MM.1S (cell line): ENCODE data around the gene GALNT9.

Experiments used
- DNase-seq: peaks from one replicate; pipeline ENCODE4 v3.0.0-alpha.2; 2015
- H2AFZ ChIP-seq: fragments of 300-600 bp; sonication (generic); 2 replicates; pipeline ENCODE4 v1.6.0; 2016; ENCODE audit warnings: antibody characterized with exemption, low read length
- H3F3A ChIP-seq: fragments of 300-600 bp; sonication (generic); 2 replicates; pipeline ENCODE4 v1.6.1; 2016; ENCODE audit warnings: mild to moderate bottlenecking, antibody characterized with exemption, low read length, moderate library complexity, mixed read lengths; ENCODE audit not compliant: insufficient read depth
- H3K27ac ChIP-seq: fragments of 300-600 bp; sonication (generic); 2 replicates; pipeline ENCODE4 v1.5.1; 2016; ENCODE audit warnings: mild to moderate bottlenecking, low read length
- H3K27me3 ChIP-seq: fragments of 300-600 bp; sonication (generic); replicated peaks from 2 replicates; pipeline ENCODE4 v1.6.0; 2016; ENCODE audit warnings: low read length; ENCODE audit not compliant: insufficient read depth
- H3K36me3 ChIP-seq: fragments of 300-600 bp; sonication (generic); replicated peaks from 2 replicates; pipeline ENCODE4 v1.6.1; 2016; ENCODE audit warnings: mild to moderate bottlenecking, low read length, mixed read lengths; ENCODE audit not compliant: insufficient read depth
- H3K4me1 ChIP-seq: fragments of 300-600 bp; sonication (generic); 2 replicates; pipeline ENCODE4 v1.6.1; 2016; ENCODE audit warnings: low read length, mixed read lengths
- H3K4me2 ChIP-seq: fragments of 300-600 bp; sonication (generic); 2 replicates; pipeline ENCODE4 v1.6.0; 2016; ENCODE audit warnings: low read depth, low read length
- H3K4me3 ChIP-seq: fragments of 300-600 bp; sonication (generic); 2 replicates; pipeline ENCODE4 v1.5.1; 2016; ENCODE audit warnings: low read length, mixed read lengths
- H3K79me2 ChIP-seq: fragments of 300-600 bp; sonication (generic); 2 replicates; pipeline ENCODE4 v1.6.1; 2016; ENCODE audit warnings: mixed run types, low read length, mixed read lengths
- H3K9ac ChIP-seq: fragments of 300-600 bp; sonication (generic); 2 replicates; pipeline ENCODE4 v1.6.1; 2016; ENCODE audit warnings: low read length, mixed read lengths
- H3K9me2 ChIP-seq: fragments of 300-600 bp; sonication (generic); replicated peaks from 2 replicates; pipeline ENCODE4 v1.6.1; 2016; ENCODE audit warnings: mild to moderate bottlenecking, low read length, mixed read lengths; ENCODE audit not compliant: insufficient read depth
- H3K9me3 ChIP-seq: fragments of 300-600 bp; sonication (generic); replicated peaks from 2 replicates; pipeline ENCODE4 v1.6.1; 2016; ENCODE audit warnings: mild to moderate bottlenecking, low read length, mixed read lengths; ENCODE audit not compliant: insufficient read depth
- H4K20me1 ChIP-seq: fragments of 300-600 bp; sonication (generic); 2 replicates; pipeline ENCODE4 v1.6.1; 2016; ENCODE audit warnings: mild to moderate bottlenecking, low read length, moderate library complexity, mixed read lengths; ENCODE audit not compliant: insufficient read depth
- EZH2 ChIP-seq: fragments of 300-600 bp; sonication (generic); optimal IDR thresholded peaks from 2 replicates; pipeline ENCODE3; 2017; ENCODE audit warnings: low read depth, mild to moderate bottlenecking, antibody characterized with exemption, low read length, mixed read lengths
- EZH2phosphoT487 ChIP-seq: fragments of 300-600 bp; sonication (generic); IDR thresholded peaks from 2 replicates; pipeline ENCODE4 v1.6.1; 2018; ENCODE audit warnings: antibody characterized with exemption, low read length
- TF ChIP-seq, protein P1 (sequence below): fragments of 300-600 bp; sonication (generic); IDR thresholded peaks from 2 replicates; pipeline ENCODE4 v1.5.1; 2016; ENCODE audit warnings: antibody characterized with exemption, low read length, mixed read lengths

GALNT9 gene

GRCh38 chr12:132311201-132311915 lies 18.0 kb downstream of the GALNT9 start:
- TF ChIP-seq EZH2phosphoT487 (no peak), EZH2 (no peak)
- TF ChIP-seq, protein P1, sequence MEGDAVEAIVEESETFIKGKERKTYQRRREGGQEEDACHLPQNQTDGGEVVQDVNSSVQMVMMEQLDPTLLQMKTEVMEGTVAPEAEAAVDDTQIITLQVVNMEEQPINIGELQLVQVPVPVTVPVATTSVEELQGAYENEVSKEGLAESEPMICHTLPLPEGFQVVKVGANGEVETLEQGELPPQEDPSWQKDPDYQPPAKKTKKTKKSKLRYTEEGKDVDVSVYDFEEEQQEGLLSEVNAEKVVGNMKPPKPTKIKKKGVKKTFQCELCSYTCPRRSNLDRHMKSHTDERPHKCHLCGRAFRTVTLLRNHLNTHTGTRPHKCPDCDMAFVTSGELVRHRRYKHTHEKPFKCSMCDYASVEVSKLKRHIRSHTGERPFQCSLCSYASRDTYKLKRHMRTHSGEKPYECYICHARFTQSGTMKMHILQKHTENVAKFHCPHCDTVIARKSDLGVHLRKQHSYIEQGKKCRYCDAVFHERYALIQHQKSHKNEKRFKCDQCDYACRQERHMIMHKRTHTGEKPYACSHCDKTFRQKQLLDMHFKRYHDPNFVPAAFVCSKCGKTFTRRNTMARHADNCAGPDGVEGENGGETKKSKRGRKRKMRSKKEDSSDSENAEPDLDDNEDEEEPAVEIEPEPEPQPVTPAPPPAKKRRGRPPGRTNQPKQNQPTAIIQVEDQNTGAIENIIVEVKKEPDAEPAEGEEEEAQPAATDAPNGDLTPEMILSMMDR: no peak
- Histone ChIP-seq H3K79me2 (no peaks in the 10 kb centered on the region), H3K36me3 (no peaks in the 10 kb centered on the region), H3K27ac (no peak overlapping the region), H3K9me2 (no peaks in the 10 kb centered on the region), H3K9ac (no peak overlapping the region), H3K27me3 (peaks cover 3% of the 10 kb centered on the region; the same call in 1 of the 2 replicates), H3F3A (no peaks in the 10 kb centered on the region), H3K4me2 (no peak overlapping the region), H4K20me1 (no peaks in the 10 kb centered on the region), H2AFZ (no peak overlapping the region), H3K4me1 (no peaks in the 10 kb centered on the region), H3K4me3 (no peak overlapping the region), H3K9me3 (no peaks in the 10 kb centered on the region)
- no peak for DNase-seq

GRCh38 chr12:132310181-132311040 lies 19.0 kb downstream of the GALNT9 start:
- TF ChIP-seq EZH2phosphoT487: no peak
- no peak for TF ChIP-seq EZH2
- TF ChIP-seq, protein P1: no peak
- DNase-seq: no peak
- Histone ChIP-seq H3K4me2 (no peak overlapping the region), H3K4me3 (no peak overlapping the region), H3K9me2 (no peaks in the 10 kb centered on the region), H3K9me3 (no peaks in the 10 kb centered on the region), H3K9ac (no peak overlapping the region), H3K79me2 (no peaks in the 10 kb centered on the region), H3K4me1 (no peaks in the 10 kb centered on the region), H2AFZ (no peak overlapping the region), H3F3A (no peaks in the 10 kb centered on the region), H3K27me3 (peaks cover 3% of the 10 kb centered on the region; the same call in 1 of the 2 replicates), H3K36me3 (no peaks in the 10 kb centered on the region), H3K27ac (no peak overlapping the region), H4K20me1 (no peaks in the 10 kb centered on the region)

DNA sequence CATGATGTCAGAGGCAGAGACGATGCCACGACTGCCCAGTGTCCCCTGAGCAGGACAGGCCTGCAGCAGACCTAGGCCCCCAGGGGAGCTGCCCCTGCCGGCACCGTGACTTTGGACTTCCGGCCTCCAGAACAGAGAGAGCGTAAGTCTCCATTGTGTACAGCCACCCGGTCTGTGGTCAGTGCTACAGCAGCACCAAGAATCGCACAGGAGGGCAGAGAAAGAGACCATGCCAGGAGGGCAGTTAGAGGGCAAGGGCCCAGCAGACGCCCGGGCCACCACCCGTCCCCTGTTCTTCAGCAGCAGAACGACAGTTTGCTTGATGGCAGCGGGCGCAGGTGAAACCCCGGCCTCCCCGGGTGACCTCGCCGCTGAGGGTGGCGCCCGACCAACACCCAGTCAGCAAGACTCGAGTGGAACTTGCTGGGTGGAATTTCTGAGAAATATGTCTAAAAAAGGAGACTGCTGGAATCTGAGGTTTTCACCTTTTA lies 19.7 kb downstream of the GALNT9 start:
- H3F3A ChIP-seq: no peaks in the 10 kb centered on the region

More for the DNA sequence above, 19.7 kb downstream of the GALNT9 start:
- DNase-seq: no peak
- Histone ChIP-seq H3K9me2 (no peaks in the 10 kb centered on the region), H2AFZ (no peak overlapping the region), H3K9ac (no peak overlapping the region), H3K36me3 (no peaks in the 10 kb centered on the region), H3K9me3 (no peaks in the 10 kb centered on the region), H3K79me2 (no peaks in the 10 kb centered on the region), H3K4me2 (no peak overlapping the region), H3K27me3 (peaks cover 3% of the 10 kb centered on the region; the same call in 1 of the 2 replicates), H4K20me1 (no peaks in the 10 kb centered on the region), H3K4me1 (no peaks in the 10 kb centered on the region), H3K4me3 (no peak overlapping the region), H3K27ac (no peak overlapping the region)
- no peak for TF ChIP-seq EZH2
